A549 (cell line): ENCODE results near the gene CXXC5. TPM values are rescaled to one million over a fixed set of nuclear protein-coding genes. Genes with fewer than 3 reads are reported as not detected.

ENCODE experiments used
- ATAC-seq, 2 experiments: fragments of 200-7000 bp in 1 of 2; fragments of >200 bp in 1 of 2; cut with Nextera tagmentation in 1 of 2; cut with Tn5 transposase in 1 of 2; 3 replicates each; pipeline versions ENCODE4 v1.8.0 to v1.9.1; 2018 to 2020; ENCODE audit warnings: mild to moderate bottlenecking in 1 of 2, moderate library complexity in 1 of 2
- CTCF ChIA-PET: fragments of 300-600 bp; sonication (Branson Sonifier 250); formaldehyde crosslinking; extraction: SDS; loops from one replicate; lab custom pipeline; 2021; ENCODE audit warnings: antibody characterized with exemption, inconsistent platforms; lab: Yijun Ruan, JAX
- POLR2A ChIA-PET: fragments of 350-600 bp; formaldehyde crosslinking; extraction: SDS; loops from one replicate; lab custom pipeline; 2021; ENCODE audit warnings: antibody characterized with exemption, inconsistent platforms; lab: Yijun Ruan, JAX
- DNase-seq, 2 experiments: peaks; one replicate each; pipeline versions ENCODE4 v3.0.0 to v3.0.0-alpha.2; 2011 to 2016; ENCODE audit warnings: low read depth in 1 of 2, low spot score in 1 of 2
- FAIRE-seq: peaks from 2 replicates; lab custom pipeline; 2011; peaks lifted over from hg19 to GRCh38; lab: Jason Lieb, UNC
- H3K27ac ChIP-seq, 2 experiments: fragments of >200 bp; sonication (Bioruptor Twin); formaldehyde crosslinking; 3 replicates each; pipeline ENCODE4 v1.5.1; 2016 to 2017
- H3K4me1 ChIP-seq: fragments of >200 bp; sonication (Bioruptor Twin); formaldehyde crosslinking; 3 replicates; pipeline ENCODE4 v1.6.1; 2016
- H3K4me2 ChIP-seq: fragments of >200 bp; sonication (Bioruptor Twin); formaldehyde crosslinking; 3 replicates; pipeline ENCODE4 v1.6.1; 2016
- H3K4me3 ChIP-seq: fragments of >200 bp; sonication (Bioruptor Twin); formaldehyde crosslinking; 3 replicates; pipeline ENCODE4 v1.5.1; 2016
- H3K9me3 ChIP-seq: fragments of >200 bp; sonication (Bioruptor Twin); formaldehyde crosslinking; 3 replicates; pipeline ENCODE4 v1.6.1; 2016
- BHLHE40 ChIP-seq: IDR thresholded peaks from 2 replicates; pipeline ENCODE4 v1.6.1; 2012; ENCODE audit warnings: low read depth, low read length, inconsistent platforms
- CHD4 ChIP-seq: fragments of 200-600 bp; sonication (generic); IDR thresholded peaks from 2 replicates; pipeline ENCODE4 v1.6.1; 2016; ENCODE audit warnings: antibody characterized with exemption, mild to moderate bottlenecking, borderline replicate concordance
- E2F6 ChIP-seq: IDR thresholded peaks from 2 replicates; pipeline ENCODE4 v1.6.1; 2012; ENCODE audit warnings: low read depth, borderline replicate concordance
- ESRRA ChIP-seq: fragments of 150-350 bp; IDR thresholded peaks from 2 replicates; pipeline ENCODE4 v1.6.1; 2014; ENCODE audit warnings: mild to moderate bottlenecking, low read length, borderline replicate concordance
- FOSB ChIP-seq: fragments of 250-450 bp; sonication (Bioruptor Pico); IDR thresholded peaks from 2 replicates; pipeline ENCODE4 v1.5.0; 2020; ENCODE audit warnings: mild to moderate bottlenecking, moderate library complexity
- FOSL2 ChIP-seq, 2 experiments: fragments of 450-650 bp in 1 of 2; fragments of >200 bp in 1 of 2; sonication (Bioruptor Twin) in 1 of 2; formaldehyde crosslinking; IDR thresholded peaks; 2 replicates each; pipeline versions ENCODE4 v1.5.0 to v1.6.1; 2016 to 2020; ENCODE audit warnings: mild to moderate bottlenecking in 1 of 2, moderate library complexity in 1 of 2
- GATA3 ChIP-seq: IDR thresholded peaks from 2 replicates; pipeline ENCODE4 v1.6.1; 2012; ENCODE audit warnings: borderline replicate concordance
- MAFK ChIP-seq: fragments of 450-650 bp; IDR thresholded peaks from 2 replicates; pipeline ENCODE4 v1.6.1; 2014; ENCODE audit not compliant: partially characterized antibody
- NFE2L2 ChIP-seq: fragments of 150-350 bp; conservative IDR thresholded peaks from 2 replicates; pipeline ENCODE4 v1.6.1; 2014; ENCODE audit warnings: low read length
- NPAS2 ChIP-seq: fragments of 250-450 bp; sonication (Bioruptor Pico); IDR thresholded peaks from 2 replicates; pipeline ENCODE4 v1.8.0; 2022; ENCODE audit warnings: mild to moderate bottlenecking, moderate library complexity, borderline replicate concordance
- PHF8 ChIP-seq: fragments of 200-600 bp; sonication (generic); IDR thresholded peaks from 2 replicates; pipeline ENCODE4 v1.6.1; 2016; ENCODE audit warnings: low read depth, mild to moderate bottlenecking, antibody characterized with exemption, moderate library complexity, borderline replicate concordance
- RAD21 ChIP-seq, 2 experiments: fragments of >200 bp in 1 of 2; sonication (Bioruptor Twin) in 1 of 2; formaldehyde crosslinking in 1 of 2; IDR thresholded peaks in 1 of 2; conservative IDR thresholded peaks in 1 of 2; 2 replicates in 1 of 2; 3 replicates in 1 of 2; pipeline ENCODE4 v1.6.1; 2012 to 2018; ENCODE audit warnings: inconsistent platforms in 1 of 2
- RCOR1 ChIP-seq: fragments of 150-350 bp; IDR thresholded peaks from 2 replicates; pipeline ENCODE4 v1.6.1; 2014; ENCODE audit warnings: antibody characterized with exemption, low read length, low read depth
- RFX5 ChIP-seq: fragments of 450-650 bp; IDR thresholded peaks from 2 replicates; pipeline ENCODE4 v1.7.1; 2014; ENCODE audit warnings: antibody characterized with exemption, mild to moderate bottlenecking, moderate library complexity
- SMC3 ChIP-seq: fragments of >200 bp; sonication (Bioruptor Twin); formaldehyde crosslinking; IDR thresholded peaks from 3 replicates; pipeline ENCODE4 v1.6.1; 2018; ENCODE audit warnings: inconsistent platforms
- SREBF2 ChIP-seq: fragments of 450-650 bp; IDR thresholded peaks from 2 replicates; pipeline ENCODE4 v1.6.1; 2014; ENCODE audit warnings: mild to moderate bottlenecking, moderate library complexity
- TP53 ChIP-seq: fragments of 250-450 bp; sonication (Bioruptor Pico); IDR thresholded peaks from 2 replicates; pipeline ENCODE4 v1.5.0; 2021; ENCODE audit warnings: mild to moderate bottlenecking, moderate library complexity
- ZSCAN20 ChIP-seq: fragments of 250-450 bp; sonication (Bioruptor Pico); IDR thresholded peaks from 2 replicates; pipeline ENCODE4 v1.8.0; 2022; ENCODE audit warnings: mild to moderate bottlenecking, moderate library complexity
- WGBS: methylation state at CpG from one replicate; pipeline ENCODE4 v1.1.6; 2017; ENCODE audit errors: missing lambda C conversion rate; 5-methylcytosine and 5-hydroxymethylcytosine counted together
- polyA plus RNA-seq, 4 experiments: library from polyadenylated mRNA; depleted of rRNA in 3 of 4; stranded (reverse); fragments of >200 nt; fragmentation: RNase III in 1 of 4; extraction: RNeasy Plus Mini Kit Qiagen cat#74134 plus additional on column Dnase treatment in 1 of 4; gene quantifications; 2 replicates in 3 of 4; 3 replicates in 1 of 4; pipeline ENCODE4 v1.2.3, GENCODE V29; 2011 to 2017
- TF ChIP-seq, protein P1 (sequence below): fragments of >200 bp; sonication (Bioruptor Twin); formaldehyde crosslinking; IDR thresholded peaks from 3 replicates; pipeline ENCODE4 v1.5.1; 2016

Gene CXXC5
- polyA plus RNA-seq, 2 of the 4 experiments (the other 2 are of a cell fraction): 18.1 to 32.5 TPM

GRCh38 chr5:139701056-139701741 lies 53.0 kb downstream of the CXXC5 start:
- FAIRE-seq: no peak
- 60% methylated on average over 19 of the region's 22 CpGs for WGBS
- POLR2A ChIA-PET: no interaction called here
- CTCF ChIA-PET: interaction anchor here (0.8 to 4.2 kb wide), 9 partner anchors 8 to 163 kb away, joined by 3 to 30 read pairs (median 4); no protein-coding TSS in a partner anchor
- Histone ChIP-seq H3K9me3 (no peaks in the 10 kb centered on the region), H3K4me1 (peaks cover 36% of the 10 kb centered on the region), H3K4me2 (peak overlapping the region; percentile 62), H3K27ac (peak overlapping the region; percentile 47 to 73; a peak in 5 of 6 replicates), H3K4me3 (no peak overlapping the region)
- TF ChIP-seq, protein P1, sequence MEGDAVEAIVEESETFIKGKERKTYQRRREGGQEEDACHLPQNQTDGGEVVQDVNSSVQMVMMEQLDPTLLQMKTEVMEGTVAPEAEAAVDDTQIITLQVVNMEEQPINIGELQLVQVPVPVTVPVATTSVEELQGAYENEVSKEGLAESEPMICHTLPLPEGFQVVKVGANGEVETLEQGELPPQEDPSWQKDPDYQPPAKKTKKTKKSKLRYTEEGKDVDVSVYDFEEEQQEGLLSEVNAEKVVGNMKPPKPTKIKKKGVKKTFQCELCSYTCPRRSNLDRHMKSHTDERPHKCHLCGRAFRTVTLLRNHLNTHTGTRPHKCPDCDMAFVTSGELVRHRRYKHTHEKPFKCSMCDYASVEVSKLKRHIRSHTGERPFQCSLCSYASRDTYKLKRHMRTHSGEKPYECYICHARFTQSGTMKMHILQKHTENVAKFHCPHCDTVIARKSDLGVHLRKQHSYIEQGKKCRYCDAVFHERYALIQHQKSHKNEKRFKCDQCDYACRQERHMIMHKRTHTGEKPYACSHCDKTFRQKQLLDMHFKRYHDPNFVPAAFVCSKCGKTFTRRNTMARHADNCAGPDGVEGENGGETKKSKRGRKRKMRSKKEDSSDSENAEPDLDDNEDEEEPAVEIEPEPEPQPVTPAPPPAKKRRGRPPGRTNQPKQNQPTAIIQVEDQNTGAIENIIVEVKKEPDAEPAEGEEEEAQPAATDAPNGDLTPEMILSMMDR: no peak
- DNase-seq: no peak
- peak in 1 of 2 experiments; percentile 19; a peak in 2 of 6 replicates for ATAC-seq

- Histone ChIP-seq H3K4me1 (peaks cover 26% of the 10 kb centered on the region), H3K9me3 (no peaks in the 10 kb centered on the region), H3K27ac (peak overlapping the region in 1 of 2 experiments; percentile 10; a peak in 1 of 6 replicates), H3K4me2 (no peak overlapping the region), H3K4me3 (no peak overlapping the region)
- ChIA-PET POLR2A (no interaction called here), CTCF (interaction anchor here (4.0 to 4.2 kb wide), 2 partner anchors 12 to 63 kb away, joined by 22 to 30 read pairs; no protein-coding TSS in a partner anchor)
- no peak for ATAC-seq
- TF ChIP-seq GATA3 (no peak), E2F6 (no peak), SMC3 (no peak), FOSB (CRISPR knock-in tag) (no peak), PHF8 (no peak), FOSL2 (IDR thresholded peaks at IDR 0.05) (no peak), FOSL2 (CRISPR knock-in tag; IDR thresholded peaks at IDR 0.05) (no peak)
- DNase-seq: no peak
- WGBS: 73% methylated on average over 3 of the region's 3 CpGs
- no peak for FAIRE-seq
Measured at GRCh38 chr5:139702548-139702947, 54.4 kb downstream of the CXXC5 start.

- no peak for DNase-seq
- Histone ChIP-seq H3K4me2 (no peak overlapping the region), H3K9me3 (no peaks in the 10 kb centered on the region), H3K4me3 (no peak overlapping the region), H3K4me1 (peaks cover 26% of the 10 kb centered on the region), H3K27ac (no peak overlapping the region)
- TF ChIP-seq ESRRA (no peak), SMC3 (no peak), CHD4 (no peak), TP53 (CRISPR knock-in tag) (no peak), RFX5 (no peak), NPAS2 (CRISPR knock-in tag) (no peak), MAFK (no peak), SREBF2 (no peak), RCOR1 (no peak), ZSCAN20 (no peak)
- POLR2A ChIA-PET: interaction anchor here (0.5 kb wide), 1 partner anchor 76 kb away, joined by 4 read pairs; no protein-coding TSS in a partner anchor
- no peak for ATAC-seq
- CTCF ChIA-PET: interaction anchor here (1.3 to 1.5 kb wide), 2 partner anchors 15 to 71 kb away, joined by 3 to 6 read pairs; no protein-coding TSS in a partner anchor
- 67% methylated on average over 4 of the region's 4 CpGs for WGBS
- no peak for FAIRE-seq
Measured at GRCh38 chr5:139704748-139705147, 56.6 kb downstream of the CXXC5 start.

DNA sequence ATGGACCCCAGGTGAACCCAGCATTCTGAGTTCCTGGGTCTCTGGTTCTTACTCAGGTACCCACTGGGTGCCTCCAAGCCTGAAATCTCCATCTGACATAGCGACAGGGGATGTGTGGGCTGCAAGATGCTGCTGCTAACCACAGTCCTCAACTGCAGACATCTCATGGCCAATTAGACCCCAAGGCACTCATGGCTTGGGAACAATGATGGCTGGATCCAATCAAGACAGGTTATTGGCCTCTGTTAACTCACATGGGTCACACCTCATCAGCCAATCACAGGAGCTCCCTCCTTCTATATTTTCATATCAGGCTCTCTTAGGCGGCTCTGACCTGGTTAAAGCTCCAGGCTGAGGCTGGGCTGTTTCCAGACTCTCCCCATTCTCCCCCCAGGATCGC lies 57.0 kb downstream of the CXXC5 start:
- no peaks in the 10 kb centered on the region for H3K9me3 ChIP-seq
- ATAC-seq (no peak), DNase-seq (no peak), FAIRE-seq (no peak)
- no peak overlapping the region for H3K27ac ChIP-seq
- H3K4me2 ChIP-seq: no peak overlapping the region
- POLR2A ChIA-PET: interaction anchor here (0.5 kb wide), 1 partner anchor 77 kb away, joined by 4 read pairs; no protein-coding TSS in a partner anchor
- no peak for TF ChIP-seq NFE2L2
- no peak for TF ChIP-seq BHLHE40
- TF ChIP-seq E2F6: peak; percentile 67; the same call in 1 of the 2 replicates
- no peak for TF ChIP-seq RAD21 (conservative IDR thresholded peaks at IDR 0.05 in 1 of 2, IDR thresholded peaks at IDR 0.05 in 1 of 2)
- no peak overlapping the region for H3K4me3 ChIP-seq
- H3K4me1 ChIP-seq: peaks cover 26% of the 10 kb centered on the region
- CTCF ChIA-PET: interaction anchor here (1.3 to 1.5 kb wide), 3 partner anchors 13 to 72 kb away, joined by 3 to 6 read pairs (median 4); no protein-coding TSS in a partner anchor
- 78% methylated on average over 3 of the region's 3 CpGs for WGBS
